GM23338 (cell line): Measurements from ENCODE around the gene ULK4. TPM values are rescaled to one million over a fixed set of nuclear protein-coding genes. Genes with fewer than 3 reads are reported as not detected.

Experiments
- ATAC-seq: fragments of 200-7000 bp; cut with Tn5 transposase; 3 replicates; pipeline ENCODE4 v1.9.1; 2020
- DNase-seq: peaks from one replicate; pipeline ENCODE4 v3.0.0-alpha.2; 2015; ENCODE audit warnings: low spot score
- H2AFZ ChIP-seq: fragments of 200-600 bp; sonication (generic); 2 replicates; pipeline ENCODE4 v1.8.0; 2016; ENCODE audit warnings: antibody characterized with exemption, mild to moderate bottlenecking, moderate library complexity
- H3F3A ChIP-seq: fragments of 200-600 bp; sonication (generic); replicated peaks from 2 replicates; pipeline ENCODE4 v1.8.0; 2017; ENCODE audit warnings: antibody characterized with exemption, mixed run types, low read depth
- H3K27ac ChIP-seq: fragments of 200-600 bp; sonication (generic); 2 replicates; pipeline ENCODE4 v1.6.1; 2016; ENCODE audit warnings: low read depth
- H3K27me3 ChIP-seq: fragments of 200-600 bp; sonication (generic); 2 replicates; pipeline ENCODE4 v1.8.0; 2016; ENCODE audit warnings: mild to moderate bottlenecking, mixed run types, moderate library complexity; ENCODE audit not compliant: insufficient read depth
- H3K36me3 ChIP-seq: fragments of 200-600 bp; sonication (generic); 2 replicates; pipeline ENCODE4 v1.8.0; 2016; ENCODE audit warnings: mild to moderate bottlenecking; ENCODE audit not compliant: insufficient read depth
- H3K4me1 ChIP-seq: fragments of 200-600 bp; sonication (generic); 2 replicates; pipeline ENCODE4 v1.8.0; 2016; ENCODE audit warnings: mild to moderate bottlenecking, moderate library complexity; ENCODE audit not compliant: insufficient read depth
- H3K4me2 ChIP-seq: fragments of 200-600 bp; sonication (generic); 2 replicates; pipeline ENCODE4 v1.7.1; 2017; ENCODE audit warnings: mixed run types
- H3K4me3 ChIP-seq: fragments of 200-600 bp; sonication (generic); 2 replicates; pipeline ENCODE4 v1.6.1; 2016; ENCODE audit warnings: mixed run types
- H3K79me2 ChIP-seq: fragments of 200-600 bp; sonication (generic); replicated peaks from 2 replicates; pipeline ENCODE4 v1.8.0; 2017; ENCODE audit warnings: mild to moderate bottlenecking; ENCODE audit not compliant: insufficient read depth
- H3K9me2 ChIP-seq: fragments of 200-600 bp; sonication (generic); 2 replicates; pipeline ENCODE4 v1.8.0; 2017; ENCODE audit not compliant: insufficient read depth
- H4K20me1 ChIP-seq: fragments of 200-600 bp; sonication (generic); replicated peaks from 2 replicates; pipeline ENCODE4 v1.8.0; 2017; ENCODE audit warnings: mild to moderate bottlenecking; ENCODE audit not compliant: insufficient read depth
- H3K27ac Mint-ChIP-seq: 2 replicates; pipeline ENCODE4 v1.8.0; 2020; ENCODE audit warnings: inconsistent platforms, mild to moderate bottlenecking, moderate library complexity, mixed read lengths
- H3K27me3 Mint-ChIP-seq: 3 replicates; pipeline ENCODE4 v1.8.0; 2022; ENCODE audit warnings: low read depth, mild to moderate bottlenecking, moderate library complexity, mixed read lengths, inconsistent platforms; ENCODE audit not compliant: insufficient read depth, poor library complexity
- H3K36me3 Mint-ChIP-seq: 3 replicates; pipeline ENCODE4 v1.8.0; 2021; ENCODE audit warnings: low read depth, mild to moderate bottlenecking, inconsistent platforms, moderate library complexity, mixed read lengths
- H3K4me1 Mint-ChIP-seq: 3 replicates; pipeline ENCODE4 v1.8.0; 2020; ENCODE audit warnings: mild to moderate bottlenecking, inconsistent platforms, mixed read lengths
- H3K4me3 Mint-ChIP-seq: 3 replicates; pipeline ENCODE4 v1.8.0; 2021; ENCODE audit warnings: moderate library complexity, mild to moderate bottlenecking, inconsistent platforms, mixed read lengths
- H3K9me3 Mint-ChIP-seq: 3 replicates; pipeline ENCODE4 v1.8.0; 2020; ENCODE audit warnings: moderate library complexity, mild to moderate bottlenecking, inconsistent platforms, mixed read lengths
- EZH2 ChIP-seq: fragments of 200-600 bp; sonication (generic); IDR thresholded peaks from one replicate; pipeline ENCODE4 v1.8.0; 2017; ENCODE audit warnings: antibody characterized with exemption, mild to moderate bottlenecking, low read depth; ENCODE audit not compliant: unreplicated experiment
- JUNB ChIP-seq: IDR thresholded peaks from one replicate; pipeline ENCODE4 v1.6.1; 2016; ENCODE audit warnings: antibody characterized with exemption; ENCODE audit not compliant: unreplicated experiment
- NANOG ChIP-seq: IDR thresholded peaks from 2 replicates; pipeline ENCODE4 v1.6.1; 2016; ENCODE audit warnings: antibody characterized with exemption, borderline replicate concordance
- POLR2AphosphoS5 ChIP-seq: IDR thresholded peaks from 2 replicates; pipeline ENCODE4 v1.6.1; 2016; ENCODE audit warnings: antibody characterized with exemption, low read depth
- ZNF114 ChIP-seq: fragments of 250-450 bp; sonication (Bioruptor Pico); IDR thresholded peaks from 2 replicates; pipeline ENCODE4 v1.5.0; 2020; ENCODE audit warnings: mild to moderate bottlenecking, moderate library complexity
- ZNF331 ChIP-seq: fragments of 250-450 bp; sonication (Bioruptor Pico); IDR thresholded peaks from 2 replicates; pipeline ENCODE4 v1.5.0; 2020; ENCODE audit warnings: low read depth, mild to moderate bottlenecking, moderate library complexity
- polyA plus RNA-seq: library from polyadenylated mRNA; unstranded; fragments of >200 nt; fragmentation: Nextera tagmentation; extraction: Ambion mirVana; gene quantifications from 2 replicates; pipeline ENCODE4 v1.2.1, GENCODE V29; 2016
- total RNA-seq: library from RNA; depleted of rRNA; stranded (reverse); fragments of >200 nt; shearing (Covaris generic); gene quantifications from 2 replicates; pipeline ENCODE4 v1.2.3, GENCODE V29; 2014
- TF ChIP-seq, protein P1 (sequence below): IDR thresholded peaks from one replicate; pipeline ENCODE4 v1.6.1; 2018; ENCODE audit warnings: antibody characterized with exemption; ENCODE audit not compliant: unreplicated experiment
- TF ChIP-seq, protein P2 (sequence below): IDR thresholded peaks from 2 replicates; pipeline ENCODE4 v1.6.1; 2016; ENCODE audit warnings: antibody characterized with exemption

Gene ULK4
- total and polyA plus RNA-seq, 2 experiments from 2014 or later, result 20.8 to 41.4 TPM

- H4K20me1 ChIP-seq, result no peaks in the 10 kb centered on the region
Observed at GRCh38 chr3:41485484-41485883, 476.4 kb downstream of the ULK4 start.

GRCh38 chr3:41482134-41482533, 479.8 kb downstream of the ULK4 start:
- Mint-ChIP-seq H3K27ac (peak overlapping the region; percentile 7; the same call in 1 of the 2 replicates), H3K9me3 (peaks cover 2% of the 10 kb centered on the region), H3K27me3 (peaks cover 2% of the 10 kb centered on the region), H3K36me3 (peaks cover 6% of the 10 kb centered on the region; the same call in 2 of the 3 replicates), H3K4me3 (no peak overlapping the region), H3K4me1 (peaks cover 32% of the 10 kb centered on the region)
- Histone ChIP-seq H3K27ac (peak overlapping the region; percentile 57), H3K4me1 (peaks cover 30% of the 10 kb centered on the region), H4K20me1 (no peaks in the 10 kb centered on the region), H3K4me2 (peak overlapping the region; percentile 48), H3K79me2 (no peaks in the 10 kb centered on the region), H3K27me3 (no peaks in the 10 kb centered on the region), H3K36me3 (no peaks in the 10 kb centered on the region), H3K9me2 (no peaks in the 10 kb centered on the region; the same call in 1 of the 2 replicates), H2AFZ (no peak overlapping the region), H3F3A (no peaks in the 10 kb centered on the region), H3K4me3 (peak overlapping the region; percentile 8; the same call in 1 of the 2 replicates)
- ATAC-seq (peak; percentile 92), DNase-seq (peak; percentile 80)
- TF ChIP-seq POLR2AphosphoS5 (no peak), JUNB (no peak)

More at GRCh38 chr3:41485484-41485883, 476.4 kb downstream of the ULK4 start:
- Histone ChIP-seq H3K27me3 (no peaks in the 10 kb centered on the region), H3K4me3 (no peak overlapping the region), H3K36me3 (no peaks in the 10 kb centered on the region), H3K27ac (no peak overlapping the region), H3F3A (no peaks in the 10 kb centered on the region), H3K4me1 (peaks cover 15% of the 10 kb centered on the region), H3K79me2 (no peaks in the 10 kb centered on the region), H3K4me2 (no peak overlapping the region), H2AFZ (no peak overlapping the region), H3K9me2 (no peaks in the 10 kb centered on the region; the same call in 1 of the 2 replicates)
- H3K4me1 Mint-ChIP-seq, result peaks cover 30% of the 10 kb centered on the region
- no peak for ATAC-seq
- H3K36me3 Mint-ChIP-seq, result peaks cover 5% of the 10 kb centered on the region; the same call in 2 of the 3 replicates
- TF ChIP-seq JUNB (no peak), EZH2 (no peak), ZNF114 (CRISPR knock-in tag) (no peak), NANOG (no peak), ZNF331 (CRISPR knock-in tag) (no peak)
- TF ChIP-seq, protein P1, sequence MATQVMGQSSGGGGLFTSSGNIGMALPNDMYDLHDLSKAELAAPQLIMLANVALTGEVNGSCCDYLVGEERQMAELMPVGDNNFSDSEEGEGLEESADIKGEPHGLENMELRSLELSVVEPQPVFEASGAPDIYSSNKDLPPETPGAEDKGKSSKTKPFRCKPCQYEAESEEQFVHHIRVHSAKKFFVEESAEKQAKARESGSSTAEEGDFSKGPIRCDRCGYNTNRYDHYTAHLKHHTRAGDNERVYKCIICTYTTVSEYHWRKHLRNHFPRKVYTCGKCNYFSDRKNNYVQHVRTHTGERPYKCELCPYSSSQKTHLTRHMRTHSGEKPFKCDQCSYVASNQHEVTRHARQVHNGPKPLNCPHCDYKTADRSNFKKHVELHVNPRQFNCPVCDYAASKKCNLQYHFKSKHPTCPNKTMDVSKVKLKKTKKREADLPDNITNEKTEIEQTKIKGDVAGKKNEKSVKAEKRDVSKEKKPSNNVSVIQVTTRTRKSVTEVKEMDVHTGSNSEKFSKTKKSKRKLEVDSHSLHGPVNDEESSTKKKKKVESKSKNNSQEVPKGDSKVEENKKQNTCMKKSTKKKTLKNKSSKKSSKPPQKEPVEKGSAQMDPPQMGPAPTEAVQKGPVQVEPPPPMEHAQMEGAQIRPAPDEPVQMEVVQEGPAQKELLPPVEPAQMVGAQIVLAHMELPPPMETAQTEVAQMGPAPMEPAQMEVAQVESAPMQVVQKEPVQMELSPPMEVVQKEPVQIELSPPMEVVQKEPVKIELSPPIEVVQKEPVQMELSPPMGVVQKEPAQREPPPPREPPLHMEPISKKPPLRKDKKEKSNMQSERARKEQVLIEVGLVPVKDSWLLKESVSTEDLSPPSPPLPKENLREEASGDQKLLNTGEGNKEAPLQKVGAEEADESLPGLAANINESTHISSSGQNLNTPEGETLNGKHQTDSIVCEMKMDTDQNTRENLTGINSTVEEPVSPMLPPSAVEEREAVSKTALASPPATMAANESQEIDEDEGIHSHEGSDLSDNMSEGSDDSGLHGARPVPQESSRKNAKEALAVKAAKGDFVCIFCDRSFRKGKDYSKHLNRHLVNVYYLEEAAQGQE, result no peak
- TF ChIP-seq, protein P2, sequence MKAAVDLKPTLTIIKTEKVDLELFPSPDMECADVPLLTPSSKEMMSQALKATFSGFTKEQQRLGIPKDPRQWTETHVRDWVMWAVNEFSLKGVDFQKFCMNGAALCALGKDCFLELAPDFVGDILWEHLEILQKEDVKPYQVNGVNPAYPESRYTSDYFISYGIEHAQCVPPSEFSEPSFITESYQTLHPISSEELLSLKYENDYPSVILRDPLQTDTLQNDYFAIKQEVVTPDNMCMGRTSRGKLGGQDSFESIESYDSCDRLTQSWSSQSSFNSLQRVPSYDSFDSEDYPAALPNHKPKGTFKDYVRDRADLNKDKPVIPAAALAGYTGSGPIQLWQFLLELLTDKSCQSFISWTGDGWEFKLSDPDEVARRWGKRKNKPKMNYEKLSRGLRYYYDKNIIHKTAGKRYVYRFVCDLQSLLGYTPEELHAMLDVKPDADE, result no peak
- no peak overlapping the region for H3K4me3 Mint-ChIP-seq
- H3K27ac Mint-ChIP-seq, result no peak overlapping the region
- H3K9me3 Mint-ChIP-seq, result peaks cover 2% of the 10 kb centered on the region
- no peak for DNase-seq
- peaks cover 2% of the 10 kb centered on the region for H3K27me3 Mint-ChIP-seq
